HG03571 (cell line): ENCODE results near the gene PIP5K1B.
"Not testable (repeated sequence)": the region's sequence is repeated elsewhere in the genome, so short reads cannot be mapped to it uniquely, and the experiment has no call there.

Source experiments
- ATAC-seq: cut with Tn5 transposase; IDR thresholded peaks from one replicate; pipeline ENCODE4 v1.9.1; 2021; ENCODE audit not compliant: unreplicated experiment

Gene PIP5K1B, protein sequence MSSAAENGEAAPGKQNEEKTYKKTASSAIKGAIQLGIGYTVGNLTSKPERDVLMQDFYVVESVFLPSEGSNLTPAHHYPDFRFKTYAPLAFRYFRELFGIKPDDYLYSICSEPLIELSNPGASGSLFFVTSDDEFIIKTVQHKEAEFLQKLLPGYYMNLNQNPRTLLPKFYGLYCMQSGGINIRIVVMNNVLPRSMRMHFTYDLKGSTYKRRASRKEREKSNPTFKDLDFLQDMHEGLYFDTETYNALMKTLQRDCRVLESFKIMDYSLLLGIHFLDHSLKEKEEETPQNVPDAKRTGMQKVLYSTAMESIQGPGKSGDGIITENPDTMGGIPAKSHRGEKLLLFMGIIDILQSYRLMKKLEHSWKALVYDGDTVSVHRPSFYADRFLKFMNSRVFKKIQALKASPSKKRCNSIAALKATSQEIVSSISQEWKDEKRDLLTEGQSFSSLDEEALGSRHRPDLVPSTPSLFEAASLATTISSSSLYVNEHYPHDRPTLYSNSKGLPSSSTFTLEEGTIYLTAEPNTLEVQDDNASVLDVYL

DNA sequence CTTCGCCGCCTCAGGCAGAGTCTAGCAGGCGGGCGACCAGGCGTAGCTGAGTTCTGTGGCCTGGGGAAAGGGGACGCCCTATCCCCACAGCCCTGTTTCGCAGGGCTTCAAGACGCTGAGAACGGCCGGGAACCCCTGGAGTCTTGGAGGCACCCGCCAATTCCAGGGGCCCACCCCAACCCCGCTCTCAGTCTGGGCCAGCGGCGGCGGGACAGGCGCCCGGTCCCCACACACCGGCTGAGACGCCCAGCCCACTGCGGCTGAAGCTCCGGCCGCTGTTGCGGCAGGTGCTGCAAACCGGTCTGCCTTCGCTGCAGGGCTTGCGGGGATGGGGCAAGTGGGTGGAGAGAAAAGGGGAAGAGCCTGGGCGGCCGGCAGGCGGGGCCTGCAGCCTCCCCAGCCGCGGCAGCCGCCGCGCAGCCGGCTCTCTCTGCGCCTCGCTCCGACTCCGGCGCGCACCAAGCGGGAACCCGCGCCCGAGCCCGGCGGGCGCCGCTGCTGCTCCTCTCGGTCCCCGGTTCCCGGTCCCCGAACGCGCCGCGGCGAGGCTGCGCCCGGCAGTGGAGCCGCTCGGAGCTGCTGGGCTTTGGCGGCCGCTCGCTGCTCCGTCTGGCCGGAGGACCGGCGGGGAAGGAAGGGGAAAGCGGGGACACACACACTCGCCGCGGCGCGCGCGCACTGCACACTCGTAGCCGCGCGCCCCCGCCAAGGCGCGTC is at the start of gene PIP5K1B:
TSS of gene PIP5K1B (plus strand) at position 427 of the 717 bp plus-strand sequence. CDS start 117,375 bp downstream, outside the sequence.
- ATAC-seq: peak; percentile 75

DNA sequence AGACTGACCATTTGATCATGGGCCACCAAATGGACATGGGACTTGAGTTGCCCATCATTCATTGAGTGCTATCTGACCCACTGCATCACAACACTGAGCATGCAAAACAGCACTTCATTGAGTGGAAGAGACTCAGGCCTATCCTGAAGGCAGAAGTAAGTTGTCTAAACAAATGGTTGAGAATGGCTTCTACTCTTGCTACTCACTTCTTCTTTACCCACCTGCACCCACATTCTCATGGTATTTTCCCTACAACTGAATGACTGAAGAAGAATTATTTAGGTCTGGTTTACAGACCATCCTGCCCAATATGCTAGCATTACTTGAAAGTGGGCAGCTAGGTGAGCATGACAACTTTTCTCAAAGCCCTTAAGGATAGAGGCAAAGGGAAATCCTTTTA is 41.0 kb upstream of the PIP5K1B start:
- no peak for ATAC-seq

DNA sequence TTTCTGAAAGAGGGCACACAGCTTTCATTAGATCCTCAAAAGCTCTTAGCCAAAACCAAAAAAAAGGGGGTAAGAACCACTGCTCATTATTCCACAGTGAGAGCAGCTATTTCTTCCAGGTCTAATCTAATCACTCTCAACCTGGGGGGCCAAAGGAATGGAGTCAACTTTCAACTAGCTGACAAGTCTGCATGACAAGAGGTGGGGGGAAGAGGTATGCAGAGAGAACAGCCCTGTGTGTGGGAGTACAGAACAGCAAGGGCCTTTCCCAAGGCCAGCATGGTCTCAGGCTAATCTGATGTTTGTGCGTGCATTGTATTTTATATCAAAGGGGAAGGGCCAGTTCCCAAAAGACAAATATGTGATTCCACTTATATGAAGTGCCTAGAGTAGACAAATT is 36.9 kb upstream of the PIP5K1B start:
- ATAC-seq: no peak

DNA sequence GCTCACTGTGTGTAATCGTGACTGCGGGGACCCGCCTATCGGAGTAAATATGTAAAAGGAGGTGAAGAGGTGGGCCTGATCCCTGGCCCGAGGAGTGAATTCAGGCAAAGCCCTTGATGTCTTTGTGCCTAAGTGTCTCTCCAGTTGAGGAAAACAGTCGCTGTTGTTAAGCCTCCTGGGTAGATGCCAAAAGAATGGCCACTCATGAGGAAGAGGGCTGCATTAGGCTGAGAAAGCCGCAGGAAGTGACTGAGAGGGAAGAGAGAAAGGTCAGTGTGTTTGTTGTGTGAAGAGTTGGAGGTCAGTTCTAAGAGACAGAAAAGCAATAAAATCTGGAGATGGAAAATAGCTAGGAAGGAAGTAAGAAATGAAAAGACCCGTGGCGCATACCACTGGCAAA is 35.8 kb upstream of the PIP5K1B start:
- no peak for ATAC-seq

DNA sequence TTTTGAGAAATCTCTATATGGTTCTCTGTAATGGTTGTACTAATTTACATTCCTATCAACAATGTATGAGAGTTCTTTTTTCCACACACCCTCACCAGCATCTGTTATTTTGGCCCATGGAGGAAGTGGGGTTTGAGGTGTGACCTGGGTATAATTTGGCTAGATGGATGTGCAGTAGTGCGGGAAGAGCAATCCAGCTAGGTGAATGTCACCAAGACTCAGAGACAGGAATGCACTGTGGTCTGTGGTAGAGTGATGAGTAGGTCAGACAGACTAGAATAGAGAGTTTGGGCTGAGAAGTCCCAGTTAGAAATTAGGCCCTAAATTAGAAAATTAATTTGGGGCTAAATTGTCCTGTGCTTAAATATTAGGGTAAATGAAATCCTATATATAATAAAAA is 32.8 kb upstream of the PIP5K1B start:
- ATAC-seq: no peak

DNA sequence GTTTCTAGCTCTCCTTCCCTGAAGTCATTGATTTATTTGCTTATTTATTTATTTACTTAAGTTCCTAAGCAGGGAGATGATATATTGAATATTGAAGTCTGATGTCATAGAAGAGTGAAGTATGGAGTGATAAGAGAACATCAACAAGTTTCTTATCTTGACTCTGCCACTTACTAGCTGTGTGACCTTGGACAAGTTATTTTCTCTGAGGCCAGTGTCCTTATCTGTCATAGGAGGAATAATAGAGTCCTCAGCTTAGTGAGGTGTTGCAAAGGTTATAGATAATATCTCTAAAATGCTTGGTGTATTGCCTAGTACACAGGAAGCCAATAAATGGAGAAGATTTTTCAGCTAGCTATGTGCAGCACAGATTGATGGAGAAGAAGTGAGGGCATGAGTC is 32.4 kb upstream of the PIP5K1B start:
- no peak for ATAC-seq

DNA sequence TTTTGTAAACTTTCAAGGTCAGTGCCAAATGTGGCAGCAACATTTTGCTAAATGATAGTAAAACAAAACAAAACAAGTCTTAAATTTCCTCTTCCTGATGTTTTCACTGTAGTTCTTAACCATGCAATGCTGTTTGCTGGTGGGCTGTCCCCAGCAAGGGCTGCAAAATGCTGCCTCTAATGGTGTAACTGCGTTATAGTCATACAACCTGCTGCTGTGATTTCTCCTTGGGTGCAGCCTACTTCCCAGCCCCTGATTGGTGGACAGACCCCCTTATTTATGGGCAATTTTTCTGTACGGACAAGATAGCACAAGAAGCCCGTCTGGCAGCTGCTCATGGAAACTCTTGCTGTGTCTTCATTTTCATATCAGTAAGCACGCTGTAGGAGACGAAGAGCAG is 26.6 kb upstream of the PIP5K1B start:
- ATAC-seq: no peak

DNA sequence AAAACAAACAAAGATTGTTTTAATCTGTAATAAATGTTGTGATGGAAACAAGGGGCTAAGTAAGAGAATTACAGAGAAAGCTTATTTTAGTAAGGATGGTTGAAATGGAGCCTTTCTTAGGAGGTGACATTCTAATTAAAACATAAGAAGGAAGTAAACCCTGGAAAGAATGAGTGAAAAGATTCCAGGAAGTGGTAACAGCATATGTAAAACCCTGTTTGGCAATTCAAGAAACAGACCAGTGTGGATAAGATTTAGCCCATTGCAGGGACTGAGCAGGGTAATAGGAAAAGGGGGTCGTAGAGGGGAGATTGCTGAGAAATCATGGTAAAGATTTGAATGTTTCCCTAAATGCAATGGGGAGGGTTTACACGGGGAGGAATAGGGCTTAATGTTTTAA is 21.6 kb upstream of the PIP5K1B start:
- no peak for ATAC-seq

DNA sequence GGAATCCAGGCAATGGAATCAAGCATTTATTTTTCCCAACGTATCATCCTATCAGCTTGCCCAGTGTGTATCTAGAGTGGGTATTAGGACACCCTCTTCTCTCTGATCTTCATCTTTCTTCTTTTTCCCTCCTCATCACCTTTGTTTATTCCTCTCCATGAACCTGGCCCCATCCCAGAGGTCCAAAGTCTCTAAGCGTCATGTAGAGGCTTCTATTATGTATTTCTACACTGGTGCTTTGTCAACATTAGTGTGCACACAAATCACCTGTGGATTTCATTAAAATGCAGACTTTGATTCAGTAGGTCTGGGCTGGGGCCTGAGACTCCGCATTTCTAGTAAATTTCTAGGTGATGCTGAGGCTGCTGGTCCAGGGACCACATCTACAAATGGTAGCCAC is 19.8 kb upstream of the PIP5K1B start:
- no peak for ATAC-seq

DNA sequence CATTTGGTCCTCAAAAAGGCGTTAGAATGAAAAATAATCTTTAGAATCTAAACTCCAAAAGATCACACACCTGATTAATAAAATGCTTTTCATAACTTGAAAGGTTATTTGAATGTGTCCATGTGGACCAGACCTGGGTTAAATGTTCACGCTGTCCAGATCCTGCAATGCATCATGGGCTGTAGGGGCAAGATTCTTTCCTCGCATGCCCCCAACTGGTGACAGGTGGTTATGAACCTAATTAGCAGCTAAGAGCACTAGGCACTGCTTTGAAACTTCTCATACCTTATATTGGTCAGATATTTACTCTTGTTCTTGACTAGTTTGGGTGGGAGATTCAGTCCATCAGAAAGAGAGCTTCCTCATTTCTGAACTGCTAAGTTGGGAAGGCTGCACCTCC is 19.3 kb upstream of the PIP5K1B start:
- ATAC-seq: peak; percentile 82

DNA sequence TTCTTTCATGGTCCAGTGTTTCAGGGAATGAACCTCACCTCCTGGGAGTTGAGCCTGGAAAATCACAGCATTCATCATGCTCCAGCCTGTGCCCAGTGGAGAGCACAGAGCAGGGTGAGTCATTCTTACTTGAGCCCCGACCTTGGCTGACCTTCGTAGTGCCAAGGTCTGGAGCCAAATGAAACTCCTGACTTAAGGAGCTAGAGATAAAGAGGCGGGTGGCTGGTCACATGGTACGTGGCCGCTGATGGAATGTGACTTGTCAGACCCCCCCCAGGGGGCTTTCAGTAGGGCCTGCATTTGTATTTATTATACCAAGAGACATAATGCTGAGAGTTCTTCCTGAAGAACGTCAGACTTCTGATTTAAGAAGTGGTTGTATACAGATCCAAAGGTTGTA is 15.0 kb upstream of the PIP5K1B start:
- ATAC-seq: no peak

DNA sequence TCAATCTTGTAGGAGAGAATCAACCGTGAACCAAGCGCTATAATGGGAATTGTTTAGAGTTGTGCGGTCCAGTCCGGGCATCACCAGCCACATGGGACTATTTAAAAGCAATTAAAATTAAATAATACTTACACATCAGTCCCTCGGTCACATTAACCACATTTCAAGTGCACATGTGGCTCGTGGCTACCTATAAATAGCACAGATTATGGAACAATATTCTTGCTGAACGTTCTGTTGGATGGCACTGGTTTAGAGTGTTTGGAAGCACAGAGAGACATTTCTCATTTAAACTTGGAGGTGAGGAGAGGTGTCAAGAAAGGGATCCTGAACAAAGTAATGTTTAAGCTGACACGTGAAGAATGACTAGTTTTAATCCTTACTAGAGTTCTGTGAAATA is 12.5 kb upstream of the PIP5K1B start:
- no peak for ATAC-seq

DNA sequence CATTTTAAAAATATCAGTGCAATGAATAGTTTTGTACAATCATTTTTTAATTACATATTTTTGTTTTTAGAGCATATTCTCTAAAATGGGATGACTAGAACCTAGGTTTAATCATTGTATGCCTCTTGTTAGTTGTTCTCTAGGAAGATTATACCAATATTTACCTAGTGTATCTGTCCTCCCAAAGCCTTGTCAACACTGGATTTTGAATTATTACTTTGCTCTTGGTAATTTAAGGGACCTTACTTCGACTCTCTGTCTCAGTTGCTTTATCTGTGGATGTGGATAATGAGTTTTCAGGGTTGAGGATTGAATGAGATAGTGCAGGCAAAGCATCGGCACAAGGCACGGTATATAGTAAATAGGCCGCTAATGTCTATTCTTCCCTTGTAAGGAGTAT is 10.9 kb upstream of the PIP5K1B start:
- ATAC-seq: no peak

DNA sequence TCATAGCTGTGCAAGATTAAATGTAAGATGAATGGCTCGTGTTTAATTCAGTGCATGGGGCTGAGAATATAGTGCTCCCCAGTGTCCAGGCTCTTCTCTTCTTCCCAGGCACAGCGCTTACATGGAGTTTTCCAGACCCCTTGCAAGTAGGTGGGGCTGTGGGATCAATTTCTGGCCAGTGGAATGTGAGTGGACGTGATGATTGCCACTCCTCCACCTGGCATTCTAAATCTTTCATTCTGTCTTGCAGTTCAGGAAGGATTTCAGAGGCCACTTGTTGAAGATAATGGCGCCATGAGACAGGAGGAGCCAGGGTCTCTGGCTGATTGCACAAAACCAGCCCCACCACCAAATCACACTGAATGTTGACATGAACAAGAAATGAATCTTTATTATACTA is 7.2 kb upstream of the PIP5K1B start:
- ATAC-seq: no peak

DNA sequence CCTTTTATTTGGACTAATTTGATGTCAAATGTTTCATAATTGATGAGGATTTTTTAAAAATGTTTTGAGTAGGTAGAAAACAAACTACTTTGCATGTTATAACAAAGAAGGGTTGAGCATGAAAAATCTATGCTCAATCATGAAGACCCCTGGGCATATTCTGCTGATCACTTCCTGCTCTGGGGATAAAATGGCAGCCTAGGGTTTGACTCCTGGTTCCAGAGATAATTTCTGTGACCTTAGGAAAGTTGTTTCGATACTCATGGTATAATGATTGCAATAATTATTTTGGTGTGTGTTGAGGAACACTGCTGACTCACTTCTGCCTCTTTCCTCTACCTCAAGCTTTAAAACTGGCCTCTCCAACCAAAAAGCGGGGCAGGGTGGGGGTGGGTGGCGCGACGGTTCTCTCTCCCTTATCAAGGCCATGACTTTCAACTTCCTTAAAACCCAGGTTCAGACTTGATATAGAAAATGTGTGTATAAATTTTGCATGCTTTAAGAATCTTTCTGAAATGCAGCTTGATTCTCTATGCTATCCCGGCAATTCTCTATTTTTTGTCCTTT is 6.0 kb upstream of the PIP5K1B start:
- no peak for ATAC-seq

DNA sequence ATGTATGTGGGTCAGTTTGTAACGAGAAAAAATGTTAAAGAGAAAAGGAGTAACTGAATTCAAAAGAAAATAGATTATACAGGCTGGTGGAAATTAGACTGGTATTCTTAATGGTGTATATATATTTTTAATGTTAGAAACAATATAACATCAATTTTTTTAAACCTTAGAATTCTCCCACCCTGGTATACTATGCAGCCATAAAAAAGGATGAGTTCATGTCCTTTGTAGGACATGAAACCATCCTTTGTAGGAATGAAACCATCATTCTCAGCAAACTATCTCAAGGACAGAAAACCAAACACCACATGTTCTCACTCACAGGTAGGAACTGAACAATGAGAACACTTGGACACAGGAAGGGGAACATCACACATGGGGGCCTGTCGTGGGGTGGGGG is 5.4 kb upstream of the PIP5K1B start:
- ATAC-seq: not testable (repeated sequence)

DNA sequence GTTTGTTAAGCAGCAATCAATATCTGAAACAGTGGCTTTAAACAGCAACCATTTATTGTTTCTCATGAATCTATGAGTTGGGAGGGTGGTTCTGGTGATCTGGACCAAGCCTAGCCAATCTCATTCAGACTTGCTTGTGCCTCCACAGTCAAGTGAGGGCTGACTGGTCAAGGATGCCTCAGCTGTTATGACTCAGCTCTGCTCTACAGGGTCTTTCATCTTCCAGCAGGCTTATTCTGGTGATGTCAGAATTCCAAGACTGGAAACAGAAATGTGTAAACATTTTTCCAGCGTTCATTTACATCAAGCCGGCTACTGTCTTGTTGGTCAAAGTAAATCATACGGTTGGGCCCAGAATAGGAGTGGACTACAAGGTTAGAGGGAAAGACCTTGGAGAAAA is 2.5 kb upstream of the PIP5K1B start:
- ATAC-seq: no peak

DNA sequence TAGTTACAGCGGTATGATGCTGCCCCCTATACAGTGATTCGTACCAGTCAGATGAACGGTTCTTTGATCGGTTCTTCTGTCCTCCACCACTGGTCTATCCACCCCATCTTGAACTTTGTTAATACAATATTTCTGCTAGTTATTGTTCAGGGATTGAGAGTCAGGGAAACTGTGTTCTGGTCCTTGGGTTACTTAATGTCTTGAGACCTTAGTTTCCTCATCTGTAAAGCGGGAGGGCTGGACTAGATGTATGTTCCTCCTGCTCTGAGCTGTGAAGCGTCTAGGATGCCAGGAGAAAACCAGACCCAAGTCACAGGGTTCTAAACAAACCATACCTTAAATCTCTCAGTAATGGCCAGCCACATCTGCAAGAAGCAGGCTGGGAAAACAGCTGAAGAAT is 1.4 kb upstream of the PIP5K1B start:
- ATAC-seq: no peak

DNA sequence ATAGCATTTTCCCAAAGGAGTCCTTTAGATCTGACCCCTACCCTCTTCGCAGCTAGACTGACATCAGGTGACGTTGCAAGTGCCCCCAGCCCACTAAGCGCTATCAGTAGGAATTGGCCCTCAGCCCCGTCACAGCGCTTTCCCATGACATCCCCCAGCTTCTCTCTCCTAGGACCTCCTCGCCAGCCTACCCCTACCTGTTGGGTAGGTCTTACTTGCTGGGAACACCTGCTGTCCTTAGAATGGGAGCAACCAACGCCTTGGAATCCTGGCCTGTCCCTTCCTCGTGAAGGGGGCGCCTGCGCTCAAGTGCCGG is 584 bp upstream of the PIP5K1B start:
- no peak for ATAC-seq

DNA sequence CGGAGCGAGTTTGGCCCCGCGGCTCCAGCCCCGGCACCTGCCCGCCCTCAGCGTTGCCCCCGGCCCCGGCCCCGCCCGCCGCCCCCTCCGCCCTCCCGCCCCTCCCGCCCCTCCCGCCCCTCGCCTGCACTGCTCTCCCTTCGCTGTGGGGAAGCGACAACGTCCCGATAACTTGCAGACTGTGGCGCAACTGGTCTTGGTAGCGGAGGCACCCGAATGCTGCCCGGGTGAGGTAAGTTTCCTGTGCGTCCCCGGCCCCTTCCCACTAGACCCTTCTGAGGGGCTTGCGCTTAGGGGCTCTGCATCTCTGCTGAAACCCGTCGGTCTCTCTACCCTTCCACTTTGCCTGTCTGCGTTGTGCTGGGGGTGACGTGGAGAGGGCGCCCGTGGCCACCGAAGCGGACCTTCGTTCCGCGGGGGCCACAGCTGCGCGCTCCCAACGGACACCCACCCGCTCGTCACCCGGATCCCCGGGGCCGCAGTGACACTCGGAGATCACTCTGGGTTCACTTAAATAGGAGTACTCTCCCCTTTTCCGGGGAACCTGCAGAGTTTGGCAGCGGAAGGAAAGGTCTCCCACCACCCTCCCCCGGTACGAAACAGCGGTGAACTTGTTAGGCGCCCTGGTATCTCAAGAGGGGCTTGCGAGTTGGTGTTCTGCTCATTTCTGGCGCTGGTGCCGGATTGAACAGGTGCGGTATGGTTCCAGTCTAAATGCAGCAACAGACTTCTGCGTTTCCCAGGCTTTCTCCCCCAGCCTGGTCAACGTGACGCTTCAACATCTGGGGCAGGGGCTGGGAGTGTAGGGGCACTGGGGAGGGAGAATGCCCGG is 707 bp downstream of the PIP5K1B start:
- ATAC-seq: no peak
